HEK293 (cell line): ENCODE measurements around the gene CYTH3.

Experiments used
- YY1 ChIP-seq: fragments of 450-650 bp; formaldehyde crosslinking; IDR thresholded peaks from 2 replicates; pipeline ENCODE4 v1.5.1; 2018; ENCODE audit warnings: missing biosample characterization, missing genetic modification characterization
- ZBTB7A ChIP-seq: fragments of 450-650 bp; formaldehyde crosslinking; IDR thresholded peaks from 2 replicates; pipeline ENCODE4 v1.5.1; 2016; ENCODE audit warnings: low read depth, missing biosample characterization, missing genetic modification characterization
- ZNF768 ChIP-seq: fragments of 450-650 bp; formaldehyde crosslinking; IDR thresholded peaks from 2 replicates; pipeline ENCODE4 v1.5.1; 2018; ENCODE audit warnings: missing biosample characterization, mild to moderate bottlenecking, missing genetic modification characterization
- TF ChIP-seq, protein P1 (sequence below): fragments of 450-650 bp; formaldehyde crosslinking; IDR thresholded peaks from 2 replicates; pipeline ENCODE4 v1.5.1; 2016; ENCODE audit warnings: missing biosample characterization, missing genetic modification characterization
- TF ChIP-seq, protein P2 (sequence below): fragments of 450-650 bp; formaldehyde crosslinking; IDR thresholded peaks from 2 replicates; pipeline ENCODE4 v1.5.1; 2016; ENCODE audit warnings: missing biosample characterization, missing genetic modification characterization
- TF ChIP-seq, protein P3 (sequence below): fragments of 450-650 bp; formaldehyde crosslinking; IDR thresholded peaks from 2 replicates; pipeline ENCODE4 v1.5.1; 2016; ENCODE audit warnings: missing biosample characterization, missing genetic modification characterization

DNA sequence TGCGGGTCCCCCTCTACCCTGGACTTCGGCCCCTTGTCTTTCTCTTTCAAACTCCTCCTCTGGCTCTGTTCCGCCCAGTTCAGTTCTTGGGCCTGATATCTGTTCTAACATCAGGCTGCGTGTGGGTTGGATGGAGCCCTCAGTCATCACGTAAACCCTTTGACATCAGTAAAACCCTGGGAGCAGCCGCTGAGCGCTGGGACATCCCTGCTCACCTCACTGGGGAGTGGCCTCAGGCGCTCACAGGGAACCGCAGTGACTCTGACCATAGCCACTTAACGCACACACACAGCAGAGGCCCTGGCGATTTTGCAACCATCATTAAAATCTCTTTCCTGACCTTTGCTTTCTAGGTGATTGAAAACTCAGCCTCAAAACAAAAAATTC lies 113.3 kb downstream of the CYTH3 start:
- TF ChIP-seq ZBTB7A = no peak
- no peak for TF ChIP-seq ZNF768
- TF ChIP-seq YY1 (tag by site-specific recombination) = no peak
- TF ChIP-seq, protein P1, sequence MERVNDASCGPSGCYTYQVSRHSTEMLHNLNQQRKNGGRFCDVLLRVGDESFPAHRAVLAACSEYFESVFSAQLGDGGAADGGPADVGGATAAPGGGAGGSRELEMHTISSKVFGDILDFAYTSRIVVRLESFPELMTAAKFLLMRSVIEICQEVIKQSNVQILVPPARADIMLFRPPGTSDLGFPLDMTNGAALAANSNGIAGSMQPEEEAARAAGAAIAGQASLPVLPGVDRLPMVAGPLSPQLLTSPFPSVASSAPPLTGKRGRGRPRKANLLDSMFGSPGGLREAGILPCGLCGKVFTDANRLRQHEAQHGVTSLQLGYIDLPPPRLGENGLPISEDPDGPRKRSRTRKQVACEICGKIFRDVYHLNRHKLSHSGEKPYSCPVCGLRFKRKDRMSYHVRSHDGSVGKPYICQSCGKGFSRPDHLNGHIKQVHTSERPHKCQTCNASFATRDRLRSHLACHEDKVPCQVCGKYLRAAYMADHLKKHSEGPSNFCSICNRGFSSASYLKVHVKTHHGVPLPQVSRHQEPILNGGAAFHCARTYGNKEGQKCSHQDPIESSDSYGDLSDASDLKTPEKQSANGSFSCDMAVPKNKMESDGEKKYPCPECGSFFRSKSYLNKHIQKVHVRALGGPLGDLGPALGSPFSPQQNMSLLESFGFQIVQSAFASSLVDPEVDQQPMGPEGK (tag by site-specific recombination) = no peak
- TF ChIP-seq, protein P2, sequence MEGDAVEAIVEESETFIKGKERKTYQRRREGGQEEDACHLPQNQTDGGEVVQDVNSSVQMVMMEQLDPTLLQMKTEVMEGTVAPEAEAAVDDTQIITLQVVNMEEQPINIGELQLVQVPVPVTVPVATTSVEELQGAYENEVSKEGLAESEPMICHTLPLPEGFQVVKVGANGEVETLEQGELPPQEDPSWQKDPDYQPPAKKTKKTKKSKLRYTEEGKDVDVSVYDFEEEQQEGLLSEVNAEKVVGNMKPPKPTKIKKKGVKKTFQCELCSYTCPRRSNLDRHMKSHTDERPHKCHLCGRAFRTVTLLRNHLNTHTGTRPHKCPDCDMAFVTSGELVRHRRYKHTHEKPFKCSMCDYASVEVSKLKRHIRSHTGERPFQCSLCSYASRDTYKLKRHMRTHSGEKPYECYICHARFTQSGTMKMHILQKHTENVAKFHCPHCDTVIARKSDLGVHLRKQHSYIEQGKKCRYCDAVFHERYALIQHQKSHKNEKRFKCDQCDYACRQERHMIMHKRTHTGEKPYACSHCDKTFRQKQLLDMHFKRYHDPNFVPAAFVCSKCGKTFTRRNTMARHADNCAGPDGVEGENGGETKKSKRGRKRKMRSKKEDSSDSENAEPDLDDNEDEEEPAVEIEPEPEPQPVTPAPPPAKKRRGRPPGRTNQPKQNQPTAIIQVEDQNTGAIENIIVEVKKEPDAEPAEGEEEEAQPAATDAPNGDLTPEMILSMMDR = no peak
- TF ChIP-seq, protein P3, sequence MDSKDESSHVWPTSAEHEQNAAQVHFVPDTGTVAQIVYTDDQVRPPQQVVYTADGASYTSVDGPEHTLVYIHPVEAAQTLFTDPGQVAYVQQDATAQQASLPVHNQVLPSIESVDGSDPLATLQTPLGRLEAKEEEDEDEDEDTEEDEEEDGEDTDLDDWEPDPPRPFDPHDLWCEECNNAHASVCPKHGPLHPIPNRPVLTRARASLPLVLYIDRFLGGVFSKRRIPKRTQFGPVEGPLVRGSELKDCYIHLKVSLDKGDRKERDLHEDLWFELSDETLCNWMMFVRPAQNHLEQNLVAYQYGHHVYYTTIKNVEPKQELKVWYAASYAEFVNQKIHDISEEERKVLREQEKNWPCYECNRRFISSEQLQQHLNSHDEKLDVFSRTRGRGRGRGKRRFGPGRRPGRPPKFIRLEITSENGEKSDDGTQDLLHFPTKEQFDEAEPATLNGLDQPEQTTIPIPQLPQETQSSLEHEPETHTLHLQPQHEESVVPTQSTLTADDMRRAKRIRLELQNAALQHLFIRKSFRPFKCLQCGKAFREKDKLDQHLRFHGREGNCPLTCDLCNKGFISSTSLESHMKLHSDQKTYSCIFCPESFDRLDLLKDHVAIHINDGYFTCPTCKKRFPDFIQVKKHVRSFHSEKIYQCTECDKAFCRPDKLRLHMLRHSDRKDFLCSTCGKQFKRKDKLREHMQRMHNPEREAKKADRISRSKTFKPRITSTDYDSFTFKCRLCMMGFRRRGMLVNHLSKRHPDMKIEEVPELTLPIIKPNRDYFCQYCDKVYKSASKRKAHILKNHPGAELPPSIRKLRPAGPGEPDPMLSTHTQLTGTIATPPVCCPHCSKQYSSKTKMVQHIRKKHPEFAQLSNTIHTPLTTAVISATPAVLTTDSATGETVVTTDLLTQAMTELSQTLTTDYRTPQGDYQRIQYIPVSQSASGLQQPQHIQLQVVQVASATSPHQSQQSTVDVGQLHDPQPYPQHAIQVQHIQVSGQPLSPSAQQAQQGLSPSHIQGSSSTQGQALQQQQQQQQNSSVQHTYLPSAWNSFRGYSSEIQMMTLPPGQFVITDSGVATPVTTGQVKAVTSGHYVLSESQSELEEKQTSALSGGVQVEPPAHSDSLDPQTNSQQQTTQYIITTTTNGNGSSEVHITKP = no peak
